HK-2 (cell line): ENCODE measurements around the gene XXYLT1.
A peak's percentile ranks its signal among the peaks of the same experiment; 100 is the strongest.
"Not testable (repeated sequence)": the region's sequence is repeated elsewhere in the genome, so short reads cannot be mapped to it uniquely, and the experiment has no call there.

ENCODE experiments used
- DNase-seq: peaks from one replicate; pipeline ENCODE4 v3.0.0-alpha.2; 2018; ENCODE audit not compliant: unreplicated experiment

XXYLT1 gene

GRCh38 chr3:195270817-195271409 is at the start of gene XXYLT1:
TSS of gene XXYLT1 (minus strand) at chr3:195271159. CDS start at chr3:195271058, 101 bp downstream.
- DNase-seq, result peak; percentile 90

GRCh38 chr3:195319060-195319459 is 48.1 kb upstream of the XXYLT1 start:
- no peak for DNase-seq

- no peak for DNase-seq
Measured at GRCh38 chr3:195312714-195313113, 41.8 kb upstream of the XXYLT1 start.

- DNase-seq, result no peak
Measured at GRCh38 chr3:195307711-195308110, 36.8 kb upstream of the XXYLT1 start.

GRCh38 chr3:195306369-195306768 is 35.4 kb upstream of the XXYLT1 start:
- no peak for DNase-seq

- DNase-seq, result no peak
Measured at GRCh38 chr3:195302431-195302830, 31.5 kb upstream of the XXYLT1 start.

GRCh38 chr3:195297446-195297845 is 26.5 kb upstream of the XXYLT1 start:
- no peak for DNase-seq

GRCh38 chr3:195296662-195297061 is 25.7 kb upstream of the XXYLT1 start:
- no peak for DNase-seq

GRCh38 chr3:195291121-195291520 is 20.2 kb upstream of the XXYLT1 start:
- DNase-seq, result no peak

- not testable (repeated sequence) for DNase-seq
Measured at GRCh38 chr3:195290643-195291042, 19.7 kb upstream of the XXYLT1 start.

GRCh38 chr3:195286115-195286872 is 15.3 kb upstream of the XXYLT1 start:
- no peak for DNase-seq

GRCh38 chr3:195285372-195285771 is 14.4 kb upstream of the XXYLT1 start:
- no peak for DNase-seq

GRCh38 chr3:195284842-195285241 is 13.9 kb upstream of the XXYLT1 start:
- DNase-seq, result no peak

GRCh38 chr3:195282961-195283360 is 12.0 kb upstream of the XXYLT1 start:
- no peak for DNase-seq

GRCh38 chr3:195274259-195274966 is 3.5 kb upstream of the XXYLT1 start:
- DNase-seq, result no peak

- DNase-seq, result peak; percentile 92
Measured at GRCh38 chr3:195271410-195272243, 668 bp upstream of the XXYLT1 start.

- DNase-seq, result peak; percentile 65
Measured at GRCh38 chr3:195270079-195270816, 711 bp downstream of the XXYLT1 start.

GRCh38 chr3:195269375-195270078 is 1.4 kb downstream of the XXYLT1 start:
- DNase-seq, result no peak

- DNase-seq, result no peak
Measured at GRCh38 chr3:195268576-195269309, 2.2 kb downstream of the XXYLT1 start.

GRCh38 chr3:195267096-195267495 is 3.9 kb downstream of the XXYLT1 start:
- DNase-seq, result no peak
